ENCODE results near the gene COP1. TPM values are rescaled to one million over a fixed set of nuclear protein-coding genes. Genes with fewer than 3 reads are reported as not detected.

COP1 gene
- total and polyA plus RNA-seq, 2 donors (not counting 3 experiments of a cell fraction or from before 2014, with no cell fraction given): 16.5 to 40.9 TPM

GRCh38 chr1:176098560-176098959 is 108.5 kb downstream of the COP1 start:
- ChIA-PET CTCF (no interaction called here), POLR2A (no interaction called here)
- intact Hi-C loops (cut with micrococcal nuclease) (no loop called here), dilution Hi-C loops (cut with MboI; ENCODE audit: extremely low pct_ligation_motif_present, low sequenced_read_pairs) (no loop called here)
- Histone ChIP-seq H3K36me3 (ENCODE audit: control insufficient read depth in 2 of 2, extremely low read depth in 1 of 2, insufficient read depth in 2 of 2, low read length in 2 of 2) (peaks cover 0 to 3% of the 10 kb centered on the region in 2 experiments), H3K4me3 (replicated peaks in 1 of 3; ENCODE audit: insufficient read depth in 1 of 3, low read depth in 1 of 3, low read length in 3 of 3) (no peak overlapping the region), H3K4me1 (ENCODE audit: control insufficient read depth, extremely low read depth, insufficient read depth, low read length) (no peaks in the 10 kb centered on the region), H4K20me1 (replicated peaks; ENCODE audit: control insufficient read depth, extremely low read depth, insufficient read depth, low read length) (no peaks in the 10 kb centered on the region), H3K9me1 (replicated peaks; ENCODE audit: control insufficient read depth, extremely low read depth, insufficient read depth, low read length) (no peaks in the 10 kb centered on the region), H3K27ac (ENCODE audit: insufficient read depth, low read depth, low read length) (no peak overlapping the region), H3K9me3 (replicated peaks; ENCODE audit: control insufficient read depth, insufficient read depth, low read length) (no peaks in the 10 kb centered on the region), H3K79me2 (ENCODE audit: control insufficient read depth, insufficient read depth, low read length) (no peaks in the 10 kb centered on the region), H3K9ac (replicated peaks; ENCODE audit: extremely low read depth, insufficient read depth, low read length) (no peak overlapping the region), H3K4me2 (ENCODE audit: insufficient read depth, low read length) (no peak overlapping the region), H3K27me3 (ENCODE audit: control insufficient read depth in 2 of 2, insufficient read depth in 2 of 2, low read length in 2 of 2) (no peaks in the 10 kb centered on the region), H2AFZ (ENCODE audit: low read depth, low read length) (no peak overlapping the region)
- BruUV-seq (replicated peaks): no TSS peak
- no peak for FAIRE-seq
- no peak for TF ChIP-seq GATA2 (IDR thresholded peaks at IDR 0.05; ENCODE audit: insufficient read depth, insufficient read length, low read depth, low read length)
- TF ChIP-seq MAX (IDR thresholded peaks at IDR 0.05; ENCODE audit: insufficient read depth, insufficient read length): no peak
- no peak for TF ChIP-seq POLR2A (IDR thresholded peaks at IDR 0.05; ENCODE audit: low read depth, low read length)
- TF ChIP-seq POLR2AphosphoS5 (IDR thresholded peaks at IDR 0.05; ENCODE audit: insufficient read depth, low read depth, low read length): no peak
- no peak for DNase-seq (ENCODE audit: low read depth, low spot score)

- H3K9me3 ChIP-seq (replicated peaks; ENCODE audit: control insufficient read depth, insufficient read depth, low read length): no peaks in the 10 kb centered on the region
- POLR2A ChIA-PET: no interaction called here
- H3K4me1 ChIP-seq (ENCODE audit: control insufficient read depth, extremely low read depth, insufficient read depth, low read length): no peaks in the 10 kb centered on the region
- no peak overlapping the region for H3K9ac ChIP-seq (replicated peaks; ENCODE audit: extremely low read depth, insufficient read depth, low read length)
- intact Hi-C loops (cut with micrococcal nuclease) (no loop called here), dilution Hi-C loops (cut with MboI; ENCODE audit: extremely low pct_ligation_motif_present, low sequenced_read_pairs) (no loop called here)
- CTCF ChIA-PET: interaction anchor here (1.5 kb wide), 1 partner anchor 14 kb away, joined by 3 read pairs; no protein-coding TSS in a partner anchor
- H3K9me1 ChIP-seq (replicated peaks; ENCODE audit: control insufficient read depth, extremely low read depth, insufficient read depth, low read length): no peaks in the 10 kb centered on the region
- no peak for TF ChIP-seq CTCF (IDR thresholded peaks at IDR 0.05; ENCODE audit: extremely low read depth in 1 of 2, insufficient read depth in 1 of 2, low read depth in 1 of 2, low read length in 2 of 2)
- TF ChIP-seq POLR2A (IDR thresholded peaks at IDR 0.05; ENCODE audit: low read depth, low read length): no peak
- H3K36me3 ChIP-seq (ENCODE audit: control insufficient read depth in 2 of 2, extremely low read depth in 1 of 2, insufficient read depth in 2 of 2, low read length in 2 of 2): peaks cover 0 to 3% of the 10 kb centered on the region in 2 experiments
- H3K4me2 ChIP-seq (ENCODE audit: insufficient read depth, low read length): no peak overlapping the region
- no peak overlapping the region for H3K4me3 ChIP-seq (replicated peaks in 1 of 3; ENCODE audit: insufficient read depth in 1 of 3, low read depth in 1 of 3, low read length in 3 of 3)
- H3K27ac ChIP-seq (ENCODE audit: insufficient read depth, low read depth, low read length): no peak overlapping the region
- BruUV-seq (replicated peaks): no TSS peak
- H2AFZ ChIP-seq (ENCODE audit: low read depth, low read length): no peak overlapping the region
- DNase-seq (ENCODE audit: low read depth, low spot score) (no peak), FAIRE-seq (no peak)
- H4K20me1 ChIP-seq (replicated peaks; ENCODE audit: control insufficient read depth, extremely low read depth, insufficient read depth, low read length): no peaks in the 10 kb centered on the region
- H3K27me3 ChIP-seq (ENCODE audit: control insufficient read depth in 2 of 2, insufficient read depth in 2 of 2, low read length in 2 of 2): no peaks in the 10 kb centered on the region
- no peaks in the 10 kb centered on the region for H3K79me2 ChIP-seq (ENCODE audit: control insufficient read depth, insufficient read depth, low read length)
Measured at GRCh38 chr1:176096015-176096414, 111.1 kb downstream of the COP1 start.

Data from endothelial cell of umbilical vein (primary cell).